Ishikawa (cell line): ENCODE measurements around the gene VWA8.

Experiments used
- CEBPB ChIP-seq: IDR thresholded peaks from 2 replicates; pipeline ENCODE4 v1.6.1; 2012
- CREB1 ChIP-seq: IDR thresholded peaks from 2 replicates; pipeline ENCODE4 v1.6.1; 2012; ENCODE audit warnings: low read depth
- EGR1 ChIP-seq: IDR thresholded peaks from 2 replicates; pipeline ENCODE4 v1.6.1; 2012
- EP300 ChIP-seq: IDR thresholded peaks from 2 replicates; pipeline ENCODE4 v1.6.1; 2012; ENCODE audit warnings: borderline replicate concordance
- FOXM1 ChIP-seq: IDR thresholded peaks from 2 replicates; pipeline ENCODE4 v1.6.1; 2012; ENCODE audit warnings: low read depth, borderline replicate concordance
- MAX ChIP-seq: IDR thresholded peaks from 2 replicates; pipeline ENCODE4 v1.6.1; 2012
- NFIC ChIP-seq: IDR thresholded peaks from 2 replicates; pipeline ENCODE4 v1.6.1; 2012
- RAD21 ChIP-seq: IDR thresholded peaks from 2 replicates; pipeline ENCODE4 v1.6.1; 2012; ENCODE audit warnings: low read depth
- REST ChIP-seq: IDR thresholded peaks from 2 replicates; pipeline ENCODE4 v1.6.1; 2012; ENCODE audit warnings: low read depth, mild to moderate bottlenecking
- TAF1 ChIP-seq: IDR thresholded peaks from 2 replicates; pipeline ENCODE4 v1.6.1; 2012; ENCODE audit warnings: low read depth, mild to moderate bottlenecking
- TCF12 ChIP-seq: IDR thresholded peaks from 2 replicates; pipeline ENCODE4 v1.6.1; 2012; ENCODE audit warnings: low read depth
- TEAD4 ChIP-seq: IDR thresholded peaks from 2 replicates; pipeline ENCODE4 v1.6.1; 2012
- YY1 ChIP-seq: IDR thresholded peaks from 2 replicates; pipeline ENCODE4 v1.6.1; 2012; ENCODE audit warnings: low read depth
- ZBTB7A ChIP-seq: IDR thresholded peaks from 2 replicates; pipeline ENCODE4 v1.6.1; 2012; ENCODE audit warnings: low read depth
- TF ChIP-seq, protein P1 (sequence below): IDR thresholded peaks from 2 replicates; pipeline ENCODE4 v1.6.1; 2012

The VWA8 gene

DNA sequence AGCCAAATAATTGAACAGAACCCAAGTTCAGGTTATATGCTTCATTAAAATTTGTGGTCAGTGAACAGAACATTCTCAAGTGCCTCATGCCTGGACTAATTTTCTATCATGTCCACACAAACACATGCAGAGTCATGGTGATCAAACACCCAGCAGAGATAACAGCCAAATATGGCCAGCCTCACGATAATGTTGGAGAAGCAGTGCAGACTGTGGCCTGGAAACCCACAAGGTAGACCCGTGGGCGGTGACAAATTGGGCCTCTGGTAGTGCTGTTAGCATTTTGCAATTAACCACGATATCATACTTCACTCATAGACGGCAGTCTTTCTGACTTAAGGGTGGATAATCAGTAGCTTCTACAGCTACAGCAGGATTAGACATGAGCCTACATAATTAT is 35.0 kb upstream of the VWA8 start:
- TF ChIP-seq CEBPB: no peak
- no peak for TF ChIP-seq EP300
- TF ChIP-seq TEAD4: no peak
- no peak for TF ChIP-seq YY1
- no peak for TF ChIP-seq MAX

GRCh38 chr13:41995336-41995735 is 34.4 kb upstream of the VWA8 start:
- TF ChIP-seq TEAD4 (no peak), CEBPB (no peak), MAX (no peak), YY1 (no peak), NFIC (no peak), EP300 (no peak), CREB1 (no peak), RAD21 (no peak), EGR1 (no peak), FOXM1 (no peak), REST (no peak), TCF12 (no peak), ZBTB7A (no peak), TAF1 (no peak)
- TF ChIP-seq, protein P1, sequence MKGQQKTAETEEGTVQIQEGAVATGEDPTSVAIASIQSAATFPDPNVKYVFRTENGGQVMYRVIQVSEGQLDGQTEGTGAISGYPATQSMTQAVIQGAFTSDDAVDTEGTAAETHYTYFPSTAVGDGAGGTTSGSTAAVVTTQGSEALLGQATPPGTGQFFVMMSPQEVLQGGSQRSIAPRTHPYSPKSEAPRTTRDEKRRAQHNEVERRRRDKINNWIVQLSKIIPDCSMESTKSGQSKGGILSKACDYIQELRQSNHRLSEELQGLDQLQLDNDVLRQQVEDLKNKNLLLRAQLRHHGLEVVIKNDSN: no peak

GRCh38 chr13:41994696-41995095 is 33.8 kb upstream of the VWA8 start:
- TF ChIP-seq TAF1 (no peak), RAD21 (no peak), MAX (no peak), YY1 (no peak), TCF12 (no peak)

DNA sequence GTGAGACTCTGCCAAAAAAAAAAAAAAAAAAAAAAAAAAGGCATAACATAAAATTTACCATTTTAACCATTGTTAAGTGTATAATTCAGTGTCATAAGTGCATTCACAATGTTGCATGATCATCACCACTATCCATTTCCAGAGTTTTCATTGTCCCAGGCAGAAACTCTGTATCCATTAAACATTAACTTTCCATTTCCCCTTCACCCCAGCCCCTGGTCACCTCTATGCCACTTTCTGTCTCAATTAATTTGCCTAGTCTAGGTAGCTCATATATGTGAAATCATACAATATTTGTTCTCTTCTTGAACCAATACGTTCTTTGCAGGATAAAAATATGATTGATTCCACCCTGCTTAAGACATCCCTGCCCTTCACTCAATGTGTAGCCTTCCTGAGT is 31.0 kb upstream of the VWA8 start:
- TF ChIP-seq REST: no peak
- no peak for TF ChIP-seq RAD21
- TF ChIP-seq CEBPB: no peak
- no peak for TF ChIP-seq YY1
- TF ChIP-seq EGR1: no peak
- no peak for TF ChIP-seq TAF1
- TF ChIP-seq TCF12: no peak
- TF ChIP-seq ZBTB7A: no peak
- no peak for TF ChIP-seq CREB1
- TF ChIP-seq FOXM1: no peak

- TF ChIP-seq FOXM1: no peak
Observed at GRCh38 chr13:41988244-41988643, 27.3 kb upstream of the VWA8 start.

GRCh38 chr13:41985788-41986508 is 25.0 kb upstream of the VWA8 start:
- TF ChIP-seq FOXM1 (no peak), CEBPB (no peak), TEAD4 (no peak), ZBTB7A (no peak), EP300 (no peak), MAX (no peak), NFIC (no peak)
